Peyer's patch (tissue), 4 donors: ENCODE results near the gene XRCC5. TPM values are rescaled to one million over a fixed set of nuclear protein-coding genes. Genes with fewer than 3 reads are reported as not detected.
"Not testable (repeated sequence)": the region's sequence is repeated elsewhere in the genome, so short reads cannot be mapped to it uniquely, and the experiment has no call there.

Source experiments
- DNase-seq, 3 donors: peaks; one replicate each; pipeline ENCODE4 v3.0.0-alpha.2; 2017 to 2019
- H3K27ac ChIP-seq, 4 donors: fragments of 200-600 bp; sonication (generic); one replicate each; pipeline ENCODE4 v1.5.1; 2016 to 2019
- H3K27me3 ChIP-seq, 2 donors: fragments of 200-600 bp; sonication (generic); one replicate each; pipeline ENCODE4 v1.5.1; 2019
- H3K36me3 ChIP-seq, 3 donors: fragments of 200-600 bp; sonication (generic); one replicate each; pipeline ENCODE4 v1.5.1; 2016 to 2019
- H3K4me1 ChIP-seq, 4 donors: fragments of 200-600 bp; sonication (generic); one replicate each; pipeline ENCODE4 v1.5.1; 2016 to 2019
- H3K4me3 ChIP-seq, 4 donors: fragments of 200-600 bp; sonication (generic); 1 replicate in 3 of 4; 2 replicates in 1 of 4; pipeline ENCODE4 v1.5.1; 2016 to 2019; ENCODE audit warnings: mild to moderate bottlenecking in 1 of 4
- H3K9me3 ChIP-seq, 4 donors: fragments of 200-600 bp; sonication (generic); one replicate each; pipeline ENCODE4 v1.5.1; 2016 to 2019; ENCODE audit warnings: mild to moderate bottlenecking in 1 of 4
- CTCF ChIP-seq, 6 experiments: fragments of 450-650 bp in 4 of 6; fragments of 200-600 bp in 2 of 6; sonication (generic) in 1 of 6; IDR thresholded peaks; one replicate each; pipeline ENCODE4 v1.5.1; 2017 to 2019; ENCODE audit warnings: antibody characterized with exemption in 6 of 6, mild to moderate bottlenecking in 3 of 6, moderate library complexity in 1 of 6
- POLR2A ChIP-seq, 2 donors: fragments of 450-650 bp; IDR thresholded peaks; one replicate each; pipeline ENCODE4 v1.5.1; 2017; ENCODE audit warnings: antibody characterized with exemption in 2 of 2, mild to moderate bottlenecking in 2 of 2, moderate library complexity in 2 of 2
- total RNA-seq, 4 donors: library from RNA; depleted of rRNA; stranded (reverse); fragments of >200 nt; gene quantifications; one replicate each; pipeline ENCODE4 v1.1.0, GENCODE V29; 2016

XRCC5 gene
- total RNA-seq, 4 donors from 2014 or later = 81.7 to 140 (median 111) TPM

GRCh38 chr2:216206041-216206703 is 97.0 kb downstream of the XRCC5 start:
- H3K36me3 ChIP-seq = peaks cover 0 to 73% (median 0%) of the 10 kb centered on the region in 3 donors
- H3K27me3 ChIP-seq = no peaks in the 10 kb centered on the region
- H3K9me3 ChIP-seq = no peaks in the 10 kb centered on the region
- no peak overlapping the region for H3K27ac ChIP-seq
- no peak for DNase-seq
- no peaks in the 10 kb centered on the region for H3K4me1 ChIP-seq
- no peak for TF ChIP-seq POLR2A (IDR thresholded peaks at IDR 0.05)
- H3K4me3 ChIP-seq = no peak overlapping the region

GRCh38 chr2:216206821-216207220 is 97.7 kb downstream of the XRCC5 start:
- TF ChIP-seq CTCF (IDR thresholded peaks at IDR 0.05) (no peak), POLR2A (IDR thresholded peaks at IDR 0.05) (no peak)
- H3K4me1 ChIP-seq = no peaks in the 10 kb centered on the region
- H3K4me3 ChIP-seq = no peak overlapping the region
- H3K36me3 ChIP-seq = peaks cover 0 to 67% (median 0%) of the 10 kb centered on the region in 3 donors
- no peaks in the 10 kb centered on the region for H3K27me3 ChIP-seq
- H3K9me3 ChIP-seq = no peaks in the 10 kb centered on the region
- no peak overlapping the region for H3K27ac ChIP-seq
- DNase-seq = no peak

DNA sequence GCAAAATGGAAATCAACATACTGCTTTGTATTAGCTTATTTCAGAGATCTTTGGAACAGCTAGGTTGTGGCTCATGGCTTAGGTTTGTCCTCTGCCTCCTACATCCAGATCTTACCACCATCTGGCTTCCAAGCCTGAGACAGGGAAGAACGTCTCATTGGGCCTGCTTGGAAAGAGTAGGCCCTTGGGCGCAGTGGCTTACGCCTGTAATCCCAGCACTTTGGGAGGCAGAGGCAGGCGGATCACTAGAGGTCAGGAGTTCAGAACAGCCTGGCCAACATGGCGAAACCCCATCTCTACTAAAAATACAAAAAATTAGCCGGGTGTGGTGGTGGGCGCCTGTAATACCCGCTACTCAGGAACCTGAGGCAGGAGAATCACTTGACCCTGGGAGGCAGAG is 99.5 kb downstream of the XRCC5 start:
- H3K4me3 ChIP-seq, H3K27me3 ChIP-seq, DNase-seq, H3K27ac ChIP-seq, H3K4me1 ChIP-seq, H3K9me3 ChIP-seq: not testable (repeated sequence)
- peaks cover 0 to 49% (median 0%) of the 10 kb centered on the region in 3 donors for H3K36me3 ChIP-seq

- no peak overlapping the region for H3K4me3 ChIP-seq
- no peak for DNase-seq
- H3K36me3 ChIP-seq = peaks cover 0 to 27% (median 0%) of the 10 kb centered on the region in 3 donors
- H3K27ac ChIP-seq = no peak overlapping the region
- TF ChIP-seq CTCF (IDR thresholded peaks at IDR 0.05) (no peak), POLR2A (IDR thresholded peaks at IDR 0.05) (no peak)
- peaks cover 0 to 6% (median 0%) of the 10 kb centered on the region in 4 donors for H3K4me1 ChIP-seq
- H3K9me3 ChIP-seq = no peaks in the 10 kb centered on the region
- no peaks in the 10 kb centered on the region for H3K27me3 ChIP-seq
These were observed 101.8 kb downstream of the XRCC5 start for GRCh38 chr2:216210701-216211540.

GRCh38 chr2:216211614-216212145 is 102.5 kb downstream of the XRCC5 start:
- H3K27ac ChIP-seq = no peak overlapping the region
- H3K4me3 ChIP-seq = no peak overlapping the region
- DNase-seq = no peak
- H3K9me3 ChIP-seq = no peaks in the 10 kb centered on the region
- no peaks in the 10 kb centered on the region for H3K27me3 ChIP-seq
- peaks cover 0 to 19% (median 0%) of the 10 kb centered on the region in 3 donors for H3K36me3 ChIP-seq
- TF ChIP-seq POLR2A (IDR thresholded peaks at IDR 0.05) = no peak
- no peak for TF ChIP-seq CTCF (IDR thresholded peaks at IDR 0.05)
- peaks cover 0 to 6% (median 0%) of the 10 kb centered on the region in 4 donors for H3K4me1 ChIP-seq

DNA sequence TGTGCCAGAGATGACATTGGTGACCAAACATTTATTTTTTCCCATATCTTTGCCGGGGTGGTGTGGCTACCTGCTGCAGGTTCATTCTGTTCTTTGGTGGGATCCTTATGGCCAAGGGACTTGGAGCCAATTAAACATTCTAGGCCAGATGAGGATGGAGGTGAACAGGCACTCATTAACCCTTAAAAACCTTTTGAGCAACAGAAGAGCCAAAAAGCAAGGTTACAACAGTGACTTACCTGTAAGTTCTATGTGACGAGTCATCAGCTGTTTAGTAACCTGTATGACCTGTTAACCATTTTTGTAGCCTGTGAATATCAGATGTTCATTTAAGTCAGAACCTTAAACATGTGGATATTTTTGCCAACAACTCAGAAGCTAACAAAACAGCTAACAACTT is 105.6 kb downstream of the XRCC5 start:
- Histone ChIP-seq H3K36me3 (no peaks in the 10 kb centered on the region), H3K9me3 (no peaks in the 10 kb centered on the region), H3K4me1 (peaks cover 0 to 6% (median 0%) of the 10 kb centered on the region in 4 donors), H3K27me3 (no peaks in the 10 kb centered on the region), H3K27ac (no peak overlapping the region), H3K4me3 (no peak overlapping the region)
- DNase-seq = no peak
- TF ChIP-seq CTCF (IDR thresholded peaks at IDR 0.05) = no peak
- no peak for TF ChIP-seq POLR2A (IDR thresholded peaks at IDR 0.05)
